Esophagus squamous epithelium (tissue), 4 donors: Measurements from ENCODE around the gene DNM3.

Experiments used
- CTCF ChIP-seq, 6 experiments: fragments of 450-650 bp in 4 of 6; fragments of 200-600 bp in 2 of 6; sonication (generic) in 2 of 6; IDR thresholded peaks; one replicate each; pipeline ENCODE4 v1.5.1; 2016 to 2019; ENCODE audit warnings: antibody characterized with exemption in 6 of 6, mild to moderate bottlenecking in 4 of 6, moderate library complexity in 4 of 6
- POLR2A ChIP-seq, 4 donors: fragments of 450-650 bp; IDR thresholded peaks; one replicate each; pipeline ENCODE4 v1.6.1; 2017; ENCODE audit warnings: antibody characterized with exemption in 4 of 4, mild to moderate bottlenecking in 4 of 4, moderate library complexity in 3 of 4

DNA sequence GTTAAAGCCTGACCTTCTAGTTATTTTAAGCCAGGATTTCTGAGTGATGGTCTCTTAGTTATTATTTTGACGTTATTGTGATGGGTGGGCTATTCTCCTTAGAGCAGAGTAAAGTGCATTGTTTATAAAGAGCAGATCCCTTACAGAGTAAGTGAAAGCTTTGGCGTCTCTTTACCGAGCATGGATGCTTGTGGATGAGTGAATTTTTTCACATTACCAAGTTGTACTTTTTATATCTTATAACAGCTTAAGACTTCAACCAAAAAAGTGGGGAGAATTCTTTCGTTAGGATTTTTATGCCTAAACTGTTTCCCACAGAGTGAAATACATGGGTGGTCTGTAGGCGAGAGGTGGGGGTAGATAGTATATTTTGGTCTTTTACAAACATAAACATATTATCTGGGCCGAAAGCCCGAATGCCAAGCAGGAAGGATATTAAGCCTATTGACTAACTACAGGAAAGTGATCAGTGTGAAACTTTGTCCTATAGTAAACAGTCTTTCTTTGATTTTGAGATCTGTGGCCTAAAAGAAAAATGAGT lies 300.1 kb downstream of the DNM3 start:
- TF ChIP-seq CTCF (IDR thresholded peaks at IDR 0.05) (no peak), POLR2A (IDR thresholded peaks at IDR 0.05) (no peak)
